GM18867 (cell line): ENCODE data around the gene IGFBPL1.

Experiments used
- ATAC-seq: cut with Tn5 transposase; IDR thresholded peaks from one replicate; pipeline ENCODE4 v1.9.1; 2021; ENCODE audit warnings: mild to moderate bottlenecking, moderate library complexity; ENCODE audit not compliant: unreplicated experiment

IGFBPL1 gene

GRCh38 chr9:38358390-38359296 lies 65.6 kb downstream of the IGFBPL1 start:
- ATAC-seq: no peak

- no peak for ATAC-seq
Measured at GRCh38 chr9:38357350-38358114, 66.7 kb downstream of the IGFBPL1 start.

GRCh38 chr9:38356851-38357250 lies 67.4 kb downstream of the IGFBPL1 start:
- ATAC-seq: no peak
